T1000 (cell line): ENCODE data around the gene ZNF837.

Source experiments
- DNase-seq: peaks from one replicate; lab custom pipeline; 2025; ENCODE audit warnings: mixed read lengths; lab: John Stamatoyannopoulos, UW

Gene ZNF837

GRCh38 chr19:58368561-58369360, 12.1 kb downstream of the ZNF837 start:
- DNase-seq, result no peak

DNA sequence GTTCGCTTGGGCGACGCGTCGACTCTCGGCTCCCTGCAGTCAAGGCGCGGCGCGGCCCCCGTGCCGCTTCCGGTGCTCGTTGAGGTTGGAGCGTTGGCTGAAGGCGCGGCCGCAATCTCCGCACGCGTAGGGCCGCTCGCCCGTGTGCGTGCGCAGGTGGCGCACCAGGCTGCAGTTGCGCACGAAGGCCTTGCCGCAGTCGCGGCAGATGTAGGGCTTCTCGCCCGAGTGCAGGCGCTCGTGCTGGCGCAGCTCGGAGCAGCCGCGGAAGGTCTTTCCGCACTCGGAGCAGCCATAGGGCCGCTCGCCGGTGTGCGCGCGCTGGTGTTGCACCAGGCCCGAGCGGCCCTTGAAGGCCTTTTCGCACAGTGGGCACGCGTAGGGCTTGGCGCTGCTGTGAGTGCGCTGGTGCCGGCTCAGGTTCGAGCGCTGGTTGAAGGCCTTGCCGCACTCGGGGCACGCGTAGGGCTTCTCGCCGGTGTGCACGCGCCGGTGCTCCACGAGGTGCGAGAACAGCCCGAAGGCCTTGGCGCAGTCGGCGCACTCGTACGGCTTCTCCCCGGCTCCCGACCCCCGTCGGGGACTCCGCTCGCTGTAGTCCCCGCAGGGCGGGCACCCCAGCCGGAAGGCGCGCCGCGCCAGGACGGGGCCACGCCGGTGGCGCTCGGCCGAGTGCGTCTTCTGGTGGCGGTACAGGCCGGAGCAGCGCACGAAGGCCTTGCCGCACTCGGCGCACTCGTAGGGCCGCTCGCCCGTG, 13.0 kb downstream of the ZNF837 start:
- no peak for DNase-seq

DNA sequence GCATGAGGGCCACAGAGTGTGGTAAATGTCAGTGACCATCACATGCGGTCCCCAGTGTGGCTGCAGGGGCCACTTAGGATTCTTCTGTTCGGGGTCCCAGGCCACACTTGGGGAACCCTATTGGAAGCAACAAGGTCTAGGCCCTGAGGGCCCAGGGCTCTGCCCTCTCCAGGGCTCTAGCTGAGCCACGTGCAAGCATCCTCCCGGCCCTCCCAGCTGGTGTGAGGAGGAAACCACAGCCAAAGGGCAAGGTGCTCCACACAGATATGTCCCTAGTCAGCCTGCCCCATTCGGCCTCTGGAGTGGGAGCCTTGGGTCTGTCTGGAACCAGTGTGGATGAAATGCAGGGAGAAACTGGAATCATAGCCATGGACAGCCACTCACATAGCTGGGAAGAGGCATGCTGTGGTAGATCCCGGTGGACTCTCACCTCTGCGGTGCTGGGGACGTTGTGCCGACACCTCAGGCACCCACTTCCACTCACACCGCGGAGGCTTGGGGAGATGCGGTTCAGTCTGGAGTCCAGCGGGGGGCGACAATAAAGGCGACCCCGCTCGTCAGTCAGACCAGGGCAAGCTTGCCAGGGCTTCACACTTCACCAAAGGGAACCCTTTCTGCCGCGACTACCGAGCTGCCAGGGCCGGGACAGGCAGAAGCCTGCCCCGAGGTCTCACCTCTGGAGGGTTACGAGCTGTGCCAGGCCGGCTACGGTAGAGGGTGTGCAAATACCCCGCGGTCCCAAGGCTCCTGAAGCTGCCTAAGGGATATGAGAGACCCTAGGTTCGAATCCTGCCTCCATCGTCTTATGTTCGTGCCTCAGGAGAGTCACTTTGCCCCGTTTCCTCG, 14.0 kb downstream of the ZNF837 start:
- DNase-seq, result no peak

DNA sequence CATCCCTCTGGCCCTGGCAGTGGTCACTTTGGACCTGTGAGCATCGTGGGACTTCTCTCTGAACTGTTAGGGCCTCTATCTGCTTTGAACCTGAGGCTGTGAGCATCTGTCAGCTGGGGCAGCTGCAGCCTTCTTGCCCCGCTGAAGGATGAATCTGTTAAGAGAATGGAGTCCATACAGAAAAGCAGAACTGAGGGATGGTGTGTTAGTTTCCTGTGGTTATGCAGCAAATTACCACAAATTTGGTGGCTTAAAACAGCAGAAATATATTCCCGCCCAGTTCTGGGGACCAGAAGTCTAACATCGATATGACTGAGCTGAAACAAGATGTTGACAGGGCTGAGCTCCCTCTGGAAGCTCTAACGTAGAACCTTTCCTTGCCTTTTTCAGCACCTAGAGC, 16.7 kb downstream of the ZNF837 start:
- DNase-seq, result no peak

- DNase-seq, result peak; percentile 90
Measured at GRCh38 chr19:58362272-58362994, 18.4 kb downstream of the ZNF837 start, which contains the start of gene ZNF497. Gene ZNF497, minus strand, starts transcription at chr19:58362751. Its CDS starts 5,116 bp downstream, at chr19:58357635.

DNA sequence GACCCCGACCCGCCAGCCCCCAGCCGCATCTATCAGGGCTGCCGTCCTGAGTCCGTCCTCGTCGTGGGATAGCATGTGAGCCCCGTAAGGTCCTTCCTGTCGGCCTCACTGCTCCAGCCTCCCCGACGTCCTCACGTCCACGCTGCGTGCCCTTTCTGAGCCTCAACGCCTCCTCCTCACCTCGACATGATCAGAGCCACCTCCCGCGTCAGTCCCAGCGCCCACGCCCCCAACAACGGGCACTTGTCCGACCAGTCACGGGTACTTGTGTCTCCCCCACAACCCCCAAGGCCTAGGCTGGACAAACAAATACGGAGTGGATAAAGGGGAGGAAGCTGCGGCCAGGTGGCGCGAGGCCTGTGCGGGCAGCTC, 18.9 kb downstream of the ZNF837 start:
- DNase-seq, result no peak

DNA sequence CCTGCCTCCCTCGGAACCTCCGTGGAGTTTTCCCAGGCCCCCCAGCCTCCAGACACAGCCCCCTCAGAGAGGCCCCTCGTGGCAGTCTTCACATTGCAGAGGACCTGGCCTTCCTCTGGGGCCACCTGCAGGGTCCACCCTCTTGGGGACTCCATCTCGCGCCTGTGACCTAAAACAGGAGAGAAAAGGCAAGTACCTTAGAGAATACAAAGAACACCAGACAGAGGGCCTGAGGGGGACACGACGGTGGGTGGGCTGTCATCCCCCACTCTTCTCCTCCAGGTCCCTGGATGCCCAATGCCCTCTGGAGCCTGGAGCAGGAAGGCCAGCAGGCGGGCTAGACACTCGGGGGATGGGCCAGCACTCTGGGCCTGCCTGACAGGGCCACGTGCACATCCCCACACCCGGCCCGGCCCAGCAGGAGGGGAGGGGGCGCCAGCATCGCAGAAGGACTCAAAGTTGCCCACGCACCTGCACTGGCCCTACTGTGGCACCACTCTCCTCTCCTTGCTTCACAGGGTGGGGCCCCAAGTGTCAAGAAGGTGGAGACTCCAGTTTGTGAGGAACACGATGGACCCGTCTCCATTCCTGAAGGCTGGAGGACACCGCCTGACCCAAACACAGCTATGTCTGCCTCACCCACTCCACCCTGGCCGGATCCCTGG, 23.2 kb downstream of the ZNF837 start:
- no peak for DNase-seq

DNA sequence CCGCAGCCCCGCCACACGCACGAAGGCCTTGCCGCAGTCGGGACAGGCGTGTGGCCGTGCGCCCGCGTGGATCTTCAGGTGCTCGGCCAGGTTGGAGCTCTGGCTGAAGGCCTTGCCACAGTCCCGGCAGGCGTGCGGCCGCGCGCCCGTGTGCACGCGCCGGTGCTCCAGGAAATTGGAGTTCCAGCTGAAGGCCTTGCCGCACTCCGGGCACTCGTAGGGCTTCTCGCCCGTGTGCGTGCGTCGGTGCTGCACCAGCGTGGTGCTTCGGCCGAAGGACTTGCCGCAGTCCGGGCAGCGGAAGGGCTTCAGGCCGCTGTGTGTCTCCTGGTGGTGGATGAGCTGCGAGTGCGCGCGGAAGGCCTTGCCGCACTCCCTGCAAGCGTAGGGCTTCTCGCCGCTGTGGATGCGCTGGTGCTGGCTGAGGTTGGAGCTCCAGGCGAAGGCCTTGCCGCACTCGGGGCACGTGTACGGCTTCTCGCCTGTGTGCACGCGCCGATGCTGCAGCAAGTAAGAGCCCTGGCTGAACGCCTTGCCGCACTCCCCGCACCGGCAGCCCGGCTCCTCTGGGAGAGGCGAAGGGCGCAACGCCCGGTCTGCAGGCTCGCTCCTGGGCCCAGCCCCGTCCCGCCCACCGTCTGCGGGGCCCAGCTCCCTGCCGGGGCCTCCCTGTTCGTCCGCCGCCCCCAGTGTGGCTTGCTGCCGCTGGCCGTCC, 23.9 kb downstream of the ZNF837 start:
- no peak for DNase-seq

- no peak for DNase-seq
Measured at GRCh38 chr19:58355908-58356765, 24.7 kb downstream of the ZNF837 start.

GRCh38 chr19:58355215-58355796, 25.5 kb downstream of the ZNF837 start:
- no peak for DNase-seq

DNA sequence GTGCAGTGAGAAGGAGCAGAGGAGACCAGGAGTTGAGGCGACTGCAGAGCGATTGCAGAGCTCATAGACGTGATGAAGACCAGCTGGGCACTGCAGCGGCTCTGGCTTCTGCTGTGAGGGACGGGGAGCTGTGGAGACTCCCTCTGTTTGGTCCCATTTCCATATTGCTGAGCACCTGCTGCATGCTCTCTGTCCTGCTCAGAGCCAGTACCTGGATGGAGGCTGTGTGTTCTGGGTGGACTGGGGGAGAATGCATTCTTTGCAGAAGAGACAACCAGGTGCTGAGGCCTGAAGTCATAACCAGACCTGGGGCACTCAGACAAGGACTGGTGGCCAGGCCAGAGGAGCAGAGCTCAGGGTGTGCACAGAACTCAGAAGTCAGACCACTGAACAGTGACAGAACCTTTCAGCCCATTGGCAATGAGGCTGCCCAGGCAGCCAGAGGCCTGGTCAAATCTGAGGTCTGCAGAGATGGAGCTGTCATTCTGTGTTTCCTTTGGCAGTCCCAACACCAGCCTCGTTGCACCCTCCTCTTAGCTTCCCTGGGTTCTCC, 26.3 kb downstream of the ZNF837 start:
- DNase-seq, result no peak

GRCh38 chr19:58353717-58354477, 26.9 kb downstream of the ZNF837 start:
- no peak for DNase-seq

GRCh38 chr19:58352760-58353671, 27.8 kb downstream of the ZNF837 start, which contains the start of gene A1BG:
Gene A1BG, minus strand, starts transcription at chr19:58353492. Its CDS starts 55 bp downstream, at chr19:58353437.
- no peak for DNase-seq

- no peak for DNase-seq
Measured at GRCh38 chr19:58351990-58352755, 28.7 kb downstream of the ZNF837 start.

- DNase-seq, result no peak
Measured at GRCh38 chr19:58351558-58351878, 29.3 kb downstream of the ZNF837 start.

- DNase-seq, result no peak
Measured at GRCh38 chr19:58350871-58351557, 29.8 kb downstream of the ZNF837 start.
